Fibroblast of the aortic adventitia (primary cell): ENCODE results near the gene DSC3. TPM values are rescaled to one million over a fixed set of nuclear protein-coding genes. Genes with fewer than 3 reads are reported as not detected.
A peak's percentile ranks its signal among the peaks of the same experiment; 100 is the strongest.
"Not testable (repeated sequence)": the region's sequence is repeated elsewhere in the genome, so short reads cannot be mapped to it uniquely, and the experiment has no call there.

ENCODE experiments used
- DNase-seq: peaks from one replicate; pipeline ENCODE4 v3.0.0-alpha.2; 2010; ENCODE audit warnings: low read depth
- H3K4me3 ChIP-seq: 2 replicates; pipeline ENCODE4 v1.5.1; 2011; ENCODE audit warnings: low read depth, mild to moderate bottlenecking, control low read depth, low read length, moderate library complexity
- CTCF ChIP-seq: IDR thresholded peaks from 2 replicates; pipeline ENCODE4 v1.5.1; 2011; ENCODE audit warnings: mild to moderate bottlenecking, low read length, control low read depth, inconsistent platforms; ENCODE audit not compliant: insufficient read depth
- total RNA-seq: library from RNA; depleted of rRNA; stranded (reverse); fragments of >200 nt; gene quantifications from 2 replicates; pipeline ENCODE4 v1.2.3, GENCODE V29; 2012; ENCODE audit warnings: low replicate concordance

DSC3 gene
- total RNA-seq, 1 donor = 0.09 TPM

GRCh38 chr18:30982285-30982992 lies 60.1 kb downstream of the DSC3 start:
- no peak for TF ChIP-seq CTCF
- no peak for DNase-seq

GRCh38 chr18:30978091-30978490 lies 64.5 kb downstream of the DSC3 start:
- not testable (repeated sequence) for H3K4me3 ChIP-seq, DNase-seq

More at GRCh38 chr18:30982285-30982992, 60.1 kb downstream of the DSC3 start:
- no peak overlapping the region for H3K4me3 ChIP-seq

DNA sequence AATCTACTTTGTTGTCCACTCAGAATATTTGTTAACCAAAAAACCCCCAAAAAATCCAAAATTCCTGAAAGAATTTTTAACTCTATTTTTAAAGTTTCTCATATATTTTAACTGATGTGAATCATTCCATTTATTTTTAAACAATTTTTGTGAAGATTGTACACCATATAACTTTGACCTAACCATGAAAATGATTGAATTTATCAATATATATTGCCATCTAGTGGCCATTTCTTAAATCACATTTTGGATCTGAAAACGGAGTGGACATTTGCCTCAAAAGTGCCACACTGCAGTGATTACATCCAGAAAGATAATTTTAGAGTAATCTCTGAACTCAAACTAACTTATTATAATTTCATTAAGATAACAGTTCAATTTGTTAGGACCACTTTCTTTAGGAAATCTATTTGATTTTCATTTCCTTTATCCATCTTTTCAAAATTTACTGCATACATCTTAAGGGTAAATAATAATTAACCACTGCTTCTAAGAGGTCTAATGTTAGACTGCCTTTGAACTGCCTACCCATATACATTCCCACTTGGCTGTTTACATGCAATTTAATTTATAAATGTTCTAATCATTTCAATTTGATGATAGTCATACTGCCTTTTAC lies 71.1 kb downstream of the DSC3 start:
- peak; percentile 43 for DNase-seq
- H3K4me3 ChIP-seq = no peak overlapping the region
- peak; percentile 39 for TF ChIP-seq CTCF

DNA sequence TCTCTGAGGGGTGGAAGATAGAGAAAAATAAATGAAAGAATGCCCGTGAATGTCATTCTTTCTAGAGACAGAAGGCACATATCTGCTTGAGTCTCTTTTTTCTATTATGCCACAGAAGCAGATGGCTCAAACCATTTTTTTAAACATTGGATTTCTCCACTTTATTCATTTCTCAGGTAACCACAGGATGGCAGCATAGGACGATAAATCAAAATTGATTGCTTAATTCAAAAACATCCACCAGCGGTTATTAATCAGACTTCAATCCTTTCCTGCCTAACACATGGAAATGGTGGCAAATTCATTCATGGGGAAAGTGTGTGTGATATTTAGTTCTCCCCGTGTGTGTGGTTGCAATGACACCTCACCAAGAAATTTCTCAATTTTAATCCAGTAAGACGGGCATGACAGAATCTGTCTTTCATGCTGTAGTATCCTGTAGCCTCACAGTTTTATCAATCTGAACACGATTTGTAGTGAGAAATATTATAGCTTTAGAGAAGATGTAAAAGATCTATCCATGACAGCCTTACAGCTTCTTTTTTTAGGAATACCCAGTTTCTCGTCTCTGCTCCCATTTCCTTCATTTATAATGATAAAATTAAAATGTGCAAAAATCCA lies 72.2 kb downstream of the DSC3 start:
- H3K4me3 ChIP-seq = no peak overlapping the region
- peak; percentile 18 for DNase-seq
- TF ChIP-seq CTCF = no peak

DNA sequence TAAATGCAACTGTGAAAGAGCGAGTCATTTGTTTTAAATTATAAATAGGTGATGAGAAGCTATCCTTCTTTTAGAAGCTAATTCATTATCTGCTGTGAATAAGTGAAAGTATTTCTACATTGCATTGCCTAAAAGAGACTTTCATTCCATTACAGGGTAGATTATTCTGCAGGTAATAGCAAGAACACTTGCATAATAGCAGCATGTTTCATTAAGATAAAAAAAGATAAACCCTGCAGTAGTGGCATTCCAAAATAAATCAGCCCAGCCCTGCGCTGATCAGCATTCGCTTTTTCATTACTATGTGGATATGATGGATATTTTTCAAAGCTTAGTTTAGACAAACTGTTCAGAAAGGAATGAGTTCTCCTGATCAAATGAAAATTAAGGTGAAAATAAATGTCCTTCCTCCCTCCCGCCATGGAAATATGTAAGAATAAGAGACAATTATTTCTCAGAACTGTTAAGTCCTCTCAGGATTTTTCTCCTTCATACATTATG lies 72.8 kb downstream of the DSC3 start:
- DNase-seq = no peak
- TF ChIP-seq CTCF = no peak
- no peak overlapping the region for H3K4me3 ChIP-seq

GRCh38 chr18:30967701-30968100 lies 74.8 kb downstream of the DSC3 start:
- no peak overlapping the region for H3K4me3 ChIP-seq
- no peak for TF ChIP-seq CTCF
- no peak for DNase-seq

GRCh38 chr18:30965237-30965636 lies 77.3 kb downstream of the DSC3 start:
- DNase-seq = no peak
- no peak for TF ChIP-seq CTCF
- H3K4me3 ChIP-seq = no peak overlapping the region
